Vagina (tissue), 2 donors: ENCODE data around the gene CC2D1A. TPM values are rescaled to one million over a fixed set of nuclear protein-coding genes. Genes with fewer than 3 reads are reported as not detected.
"Not testable (repeated sequence)": the region's sequence is repeated elsewhere in the genome, so short reads cannot be mapped to it uniquely, and the experiment has no call there.

Experiments
- DNase-seq, 2 donors: peaks; one replicate each; pipeline ENCODE4 v3.0.0-alpha.2; 2017; ENCODE audit errors: extremely low spot score in 2 of 2
- H3K27ac ChIP-seq: fragments of 200-600 bp; sonication (generic); one replicate; pipeline ENCODE4 v1.5.1; 2019
- H3K27me3 ChIP-seq: fragments of 200-600 bp; sonication (generic); one replicate; pipeline ENCODE4 v1.5.1; 2019
- H3K36me3 ChIP-seq, 2 donors: fragments of 200-600 bp; sonication (generic); one replicate each; pipeline ENCODE4 v1.5.1; 2017 to 2019
- H3K4me1 ChIP-seq: fragments of 200-600 bp; sonication (generic); one replicate; pipeline ENCODE4 v1.5.1; 2019
- H3K4me3 ChIP-seq, 2 donors: fragments of 200-600 bp; sonication (generic); 1 replicate in 1 of 2; 2 replicates in 1 of 2; pipeline ENCODE4 v1.5.1; 2016 to 2019
- H3K9me3 ChIP-seq: fragments of 200-600 bp; sonication (generic); one replicate; pipeline ENCODE4 v1.5.1; 2019
- CTCF ChIP-seq, 3 experiments: fragments of 450-650 bp in 2 of 3; fragments of 200-600 bp in 1 of 3; sonication (generic) in 1 of 3; IDR thresholded peaks; one replicate each; pipeline ENCODE4 v1.5.1; 2017 to 2019; ENCODE audit warnings: antibody characterized with exemption in 3 of 3, mild to moderate bottlenecking in 2 of 3, moderate library complexity in 2 of 3
- POLR2A ChIP-seq, 2 donors: fragments of 450-650 bp; IDR thresholded peaks; one replicate each; pipeline ENCODE4 v1.6.1; 2017; ENCODE audit warnings: antibody characterized with exemption in 2 of 2, mild to moderate bottlenecking in 2 of 2, moderate library complexity in 2 of 2
- POLR2AphosphoS5 ChIP-seq, 2 donors: sonication (generic); formaldehyde crosslinking; IDR thresholded peaks; one replicate each; pipeline ENCODE4 v1.9.0; 2017; ENCODE audit warnings: antibody characterized with exemption in 2 of 2, mild to moderate bottlenecking in 2 of 2, low read depth in 1 of 2; ENCODE audit not compliant: insufficient read depth in 1 of 2
- intact Hi-C: fragments of 100-400 bp; cut with DNase I; formaldehyde crosslinking; loops from one replicate; pipeline ENCODE4 v1.15.1; 2023
- total RNA-seq: library from RNA; depleted of rRNA; stranded (reverse); fragments of >200 nt; gene quantifications from one replicate; pipeline ENCODE4 v1.2.3, GENCODE V29; 2016

The CC2D1A gene
- total RNA-seq, 1 donor from 2014 or later = 44.4 TPM

GRCh38 chr19:13965377-13965896 is 59.4 kb downstream of the CC2D1A start:
- H3K9me3 ChIP-seq = no peaks in the 10 kb centered on the region
- peaks cover 5% of the 10 kb centered on the region for H3K4me1 ChIP-seq
- peaks cover 0 to 54% of the 10 kb centered on the region in 2 donors for H3K36me3 ChIP-seq
- no peak for TF ChIP-seq POLR2A (IDR thresholded peaks at IDR 0.05)
- TF ChIP-seq POLR2AphosphoS5 (IDR thresholded peaks at IDR 0.05; ENCODE audit: insufficient read depth in 1 of 2, low read depth in 1 of 2) = no peak
- TF ChIP-seq CTCF (IDR thresholded peaks at IDR 0.05) = no peak
- DNase-seq = no peak
- H3K27ac ChIP-seq = no peak overlapping the region
- H3K27me3 ChIP-seq = no peaks in the 10 kb centered on the region
- H3K4me3 ChIP-seq = no peak overlapping the region
- intact Hi-C loops = no loop called here

DNA sequence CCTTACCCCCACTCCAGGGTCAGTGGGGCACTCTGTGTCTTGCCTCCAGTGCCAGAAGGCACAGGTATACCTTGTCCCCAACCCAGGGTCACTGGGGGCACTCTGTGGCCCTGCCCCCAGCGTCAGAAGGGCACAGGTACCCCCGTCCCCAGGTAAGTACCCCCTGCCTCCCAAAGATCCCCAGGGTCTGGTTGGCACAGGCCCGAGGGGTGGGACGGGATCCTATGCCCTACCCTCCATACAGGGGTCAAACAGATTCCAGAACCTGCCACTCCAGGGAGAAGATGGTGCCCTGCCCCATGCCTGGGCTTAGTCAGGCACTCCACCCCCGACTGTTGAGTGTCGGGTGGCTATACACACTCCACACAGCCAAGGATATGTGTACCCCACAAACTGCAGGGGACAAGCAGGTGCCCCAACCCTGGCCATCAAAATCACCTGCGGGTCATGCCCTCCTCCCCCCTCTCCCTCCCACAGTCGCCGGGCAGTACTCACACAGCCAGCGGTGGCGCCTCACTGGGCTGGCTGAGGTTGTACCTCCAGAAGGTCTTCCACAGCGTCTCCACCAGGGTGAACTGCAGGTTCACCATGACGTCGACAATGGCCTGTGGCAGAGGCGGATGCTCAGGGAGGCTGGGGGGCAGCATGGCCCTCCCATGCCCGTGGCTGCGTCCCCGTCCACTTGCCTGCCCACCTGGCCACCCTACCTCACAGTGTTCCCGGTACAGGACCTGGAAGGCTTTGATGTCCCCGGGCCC is 60.1 kb downstream of the CC2D1A start:
- TF ChIP-seq POLR2A (IDR thresholded peaks at IDR 0.05) (no peak), POLR2AphosphoS5 (IDR thresholded peaks at IDR 0.05; ENCODE audit: insufficient read depth in 1 of 2, low read depth in 1 of 2) (no peak), CTCF (IDR thresholded peaks at IDR 0.05) (no peak)
- H3K4me1 ChIP-seq = peaks cover 5% of the 10 kb centered on the region
- no peak overlapping the region for H3K27ac ChIP-seq
- H3K27me3 ChIP-seq = no peaks in the 10 kb centered on the region
- H3K9me3 ChIP-seq = no peaks in the 10 kb centered on the region
- peaks cover 0 to 48% of the 10 kb centered on the region in 2 donors for H3K36me3 ChIP-seq
- no peak overlapping the region for H3K4me3 ChIP-seq
- DNase-seq = no peak
- intact Hi-C loops = no loop called here

GRCh38 chr19:13966684-13967128 is 60.7 kb downstream of the CC2D1A start:
- H3K36me3 ChIP-seq = peaks cover 0 to 47% of the 10 kb centered on the region in 2 donors
- intact Hi-C loops = no loop called here
- no peak for DNase-seq
- peaks cover 5% of the 10 kb centered on the region for H3K4me1 ChIP-seq
- H3K27me3 ChIP-seq = no peaks in the 10 kb centered on the region
- no peak for TF ChIP-seq POLR2AphosphoS5 (IDR thresholded peaks at IDR 0.05; ENCODE audit: insufficient read depth in 1 of 2, low read depth in 1 of 2)
- TF ChIP-seq CTCF (IDR thresholded peaks at IDR 0.05) = no peak
- TF ChIP-seq POLR2A (IDR thresholded peaks at IDR 0.05) = no peak
- no peak overlapping the region for H3K4me3 ChIP-seq
- H3K27ac ChIP-seq = no peak overlapping the region
- no peaks in the 10 kb centered on the region for H3K9me3 ChIP-seq

GRCh38 chr19:13967206-13967605 is 61.2 kb downstream of the CC2D1A start:
- H3K9me3 ChIP-seq, DNase-seq, H3K4me1 ChIP-seq, intact Hi-C loops, H3K27ac ChIP-seq, H3K4me3 ChIP-seq, H3K27me3 ChIP-seq: not testable (repeated sequence)
- peaks cover 0 to 50% of the 10 kb centered on the region in 2 donors for H3K36me3 ChIP-seq

DNA sequence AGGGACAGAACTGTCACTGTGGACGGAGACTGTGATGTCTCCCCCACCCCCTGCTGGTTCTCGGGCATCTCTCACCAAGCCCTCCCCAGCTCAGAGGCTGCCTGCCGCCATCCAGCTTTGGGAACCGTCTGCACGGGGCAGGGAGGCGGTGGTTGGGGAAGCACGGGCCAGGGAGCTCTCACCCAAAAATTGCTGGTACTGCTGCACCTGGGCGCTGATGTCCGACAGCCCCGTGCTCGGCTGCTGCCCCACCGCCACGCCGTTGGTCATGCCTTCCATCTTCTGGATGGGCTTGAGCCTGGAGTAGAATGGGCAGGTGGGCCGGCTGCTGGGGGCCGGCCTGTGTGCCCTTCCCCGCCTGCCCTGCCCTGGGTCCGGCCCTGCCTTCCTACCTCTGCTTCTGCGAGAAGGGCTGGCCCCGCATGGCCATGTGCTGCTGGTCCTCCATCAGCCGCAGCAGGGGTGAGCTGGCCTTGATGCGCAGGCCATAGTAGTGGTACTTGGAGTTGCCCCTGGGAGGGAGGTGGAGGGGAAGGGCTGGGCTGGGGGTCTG is 62.5 kb downstream of the CC2D1A start:
- Histone ChIP-seq H3K4me3 (no peak overlapping the region), H3K4me1 (no peaks in the 10 kb centered on the region), H3K36me3 (peaks cover 0 to 56% of the 10 kb centered on the region in 2 donors), H3K9me3 (no peaks in the 10 kb centered on the region), H3K27ac (no peak overlapping the region), H3K27me3 (no peaks in the 10 kb centered on the region)
- no peak for DNase-seq
- TF ChIP-seq POLR2AphosphoS5 (IDR thresholded peaks at IDR 0.05; ENCODE audit: insufficient read depth in 1 of 2, low read depth in 1 of 2) = no peak
- TF ChIP-seq CTCF (IDR thresholded peaks at IDR 0.05) = no peak
- no peak for TF ChIP-seq POLR2A (IDR thresholded peaks at IDR 0.05)
- intact Hi-C loops = no loop called here
